ENCODE data around the gene GUCA2A.

The GUCA2A gene

GRCh38 chr1:42128499-42128898, 36.0 kb downstream of the GUCA2A start:
- no peak for DNase-seq

- no peak for DNase-seq
Measured at GRCh38 chr1:42127767-42128166, 36.8 kb downstream of the GUCA2A start.

GRCh38 chr1:42125552-42125951, 39.0 kb downstream of the GUCA2A start:
- DNase-seq: no peak

GRCh38 chr1:42122408-42122807, 42.1 kb downstream of the GUCA2A start:
- DNase-seq: no peak

GRCh38 chr1:42118125-42118524, 46.4 kb downstream of the GUCA2A start:
- no peak for DNase-seq

- DNase-seq: no peak
Measured at GRCh38 chr1:42117214-42117613, 47.3 kb downstream of the GUCA2A start.

- no peak for DNase-seq
Measured at GRCh38 chr1:42114229-42114628, 50.3 kb downstream of the GUCA2A start.

Measured in stimulated activated naive CD4-positive, alpha-beta T cell (primary cell).